SU-DHL-6 (cell line): ENCODE results near the gene PRR33.

Source experiments
- H2AFZ ChIP-seq: fragments of 200-600 bp; sonication (generic); 2 replicates; pipeline ENCODE4 v1.6.1; 2014; ENCODE audit warnings: low read depth, mild to moderate bottlenecking, moderate library complexity, mixed read lengths, antibody characterized with exemption, low read length; ENCODE audit not compliant: severe bottlenecking
- H3F3A ChIP-seq: fragments of 200-600 bp; shearing (Covaris generic); 2 replicates; pipeline ENCODE4 v1.6.0; 2016; ENCODE audit warnings: antibody characterized with exemption, mild to moderate bottlenecking; ENCODE audit not compliant: insufficient read depth
- H3K27ac ChIP-seq: fragments of 200-600 bp; sonication (generic); 2 replicates; pipeline ENCODE4 v1.5.1; 2016; ENCODE audit warnings: low read depth, mild to moderate bottlenecking, low read length, moderate library complexity, mixed read lengths
- H3K27me3 ChIP-seq: fragments of 200-600 bp; sonication (generic), shearing (Covaris generic); 2 replicates; pipeline ENCODE4 v1.6.0; 2014; ENCODE audit warnings: mild to moderate bottlenecking, low read length
- H3K36me3 ChIP-seq: fragments of 200-600 bp; sonication (generic); 2 replicates; pipeline ENCODE4 v1.6.1; 2014; ENCODE audit warnings: mild to moderate bottlenecking, low read length, mixed read lengths
- H3K4me2 ChIP-seq: fragments of 300-600, 200-600 bp; shearing (Covaris generic), sonication (generic); 2 replicates; pipeline ENCODE4 v1.6.0; 2014; ENCODE audit warnings: low read length, low read depth, mild to moderate bottlenecking; ENCODE audit not compliant: poor library complexity, severe bottlenecking
- H3K4me3 ChIP-seq: fragments of 200-600 bp; sonication (generic); 2 replicates; pipeline ENCODE4 v1.5.1; 2014; ENCODE audit warnings: antibody characterized with exemption, low read length, mild to moderate bottlenecking, mixed read lengths; ENCODE audit not compliant: insufficient read depth, poor library complexity, severe bottlenecking
- H3K79me2 ChIP-seq: fragments of 200-600 bp; sonication (generic); 2 replicates; pipeline ENCODE4 v1.6.1; 2014; ENCODE audit warnings: mild to moderate bottlenecking, low read length, moderate library complexity; ENCODE audit not compliant: insufficient read depth
- H3K9ac ChIP-seq: fragments of 200-600 bp; sonication (generic); 2 replicates; pipeline ENCODE4 v1.7.0; 2014; ENCODE audit warnings: mild to moderate bottlenecking, low read length
- H3K9me2 ChIP-seq: fragments of 200-600 bp; sonication (generic); replicated peaks from 2 replicates; pipeline ENCODE4 v1.6.1; 2014; ENCODE audit warnings: low read length; ENCODE audit not compliant: insufficient read depth
- H3K9me3 ChIP-seq: fragments of 200-600 bp; sonication (generic); 2 replicates; pipeline ENCODE4 v1.6.1; 2014; ENCODE audit warnings: low read length, mixed read lengths; ENCODE audit not compliant: insufficient read depth
- H4K20me1 ChIP-seq: fragments of 200-600 bp; sonication (generic); 2 replicates; pipeline ENCODE4 v1.6.1; 2014; ENCODE audit warnings: low read depth, mild to moderate bottlenecking, antibody characterized with exemption, low read length, moderate library complexity, mixed read lengths
- EZH2phosphoT487 ChIP-seq: fragments of 200-600 bp; sonication (generic), shearing (Covaris generic); conservative IDR thresholded peaks from 2 replicates; pipeline ENCODE4 v1.6.1; 2018; ENCODE audit warnings: mild to moderate bottlenecking, antibody characterized with exemption, low read length, moderate library complexity, mixed read lengths
- TF ChIP-seq, protein P1 (sequence below): fragments of 200-600 bp; sonication (generic); IDR thresholded peaks from one replicate; pipeline ENCODE4 v1.5.1; 2017; ENCODE audit warnings: antibody characterized with exemption, mild to moderate bottlenecking, low read length, moderate library complexity; ENCODE audit not compliant: insufficient read depth, poor library complexity, severe bottlenecking

Gene PRR33

DNA sequence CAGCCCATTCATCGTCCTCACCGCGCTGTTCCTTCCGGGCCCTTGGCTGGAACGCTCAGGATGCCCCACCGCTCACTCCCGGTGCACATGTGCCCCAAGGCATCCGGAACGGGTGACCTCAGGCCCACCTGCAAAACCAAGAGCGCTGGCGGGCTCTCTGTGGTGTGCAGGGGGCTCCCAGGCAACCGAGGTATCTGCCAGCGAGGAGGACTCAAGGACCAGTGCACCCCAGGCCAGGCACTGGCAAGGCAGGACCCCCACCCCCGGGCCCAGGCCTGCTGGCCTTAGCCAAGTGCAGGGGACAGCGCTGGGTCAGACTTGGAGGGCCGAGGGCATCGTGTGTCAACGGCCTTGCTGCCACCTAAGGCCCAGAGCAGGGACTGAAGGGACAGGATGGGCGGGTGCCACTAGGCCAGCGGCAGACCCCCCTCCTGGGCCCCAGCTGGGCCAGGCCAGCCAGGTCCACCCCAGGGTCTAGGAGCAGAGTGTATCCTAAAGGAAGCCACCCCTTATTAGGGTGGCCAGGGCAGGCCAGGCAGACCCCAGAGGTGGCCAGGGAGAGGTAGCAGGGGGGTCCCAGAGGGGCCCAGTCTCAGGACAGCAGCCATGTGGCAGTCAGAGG lies 36.3 kb upstream of the PRR33 start:
- Histone ChIP-seq H3F3A (no peaks in the 10 kb centered on the region), H3K9ac (no peak overlapping the region), H3K79me2 (no peaks in the 10 kb centered on the region), H4K20me1 (no peaks in the 10 kb centered on the region), H3K4me2 (no peak overlapping the region), H3K27ac (no peak overlapping the region), H3K36me3 (no peaks in the 10 kb centered on the region), H2AFZ (no peak overlapping the region), H3K27me3 (no peaks in the 10 kb centered on the region), H3K9me2 (no peaks in the 10 kb centered on the region), H3K4me3 (no peak overlapping the region), H3K9me3 (no peaks in the 10 kb centered on the region)
- TF ChIP-seq, protein P1, sequence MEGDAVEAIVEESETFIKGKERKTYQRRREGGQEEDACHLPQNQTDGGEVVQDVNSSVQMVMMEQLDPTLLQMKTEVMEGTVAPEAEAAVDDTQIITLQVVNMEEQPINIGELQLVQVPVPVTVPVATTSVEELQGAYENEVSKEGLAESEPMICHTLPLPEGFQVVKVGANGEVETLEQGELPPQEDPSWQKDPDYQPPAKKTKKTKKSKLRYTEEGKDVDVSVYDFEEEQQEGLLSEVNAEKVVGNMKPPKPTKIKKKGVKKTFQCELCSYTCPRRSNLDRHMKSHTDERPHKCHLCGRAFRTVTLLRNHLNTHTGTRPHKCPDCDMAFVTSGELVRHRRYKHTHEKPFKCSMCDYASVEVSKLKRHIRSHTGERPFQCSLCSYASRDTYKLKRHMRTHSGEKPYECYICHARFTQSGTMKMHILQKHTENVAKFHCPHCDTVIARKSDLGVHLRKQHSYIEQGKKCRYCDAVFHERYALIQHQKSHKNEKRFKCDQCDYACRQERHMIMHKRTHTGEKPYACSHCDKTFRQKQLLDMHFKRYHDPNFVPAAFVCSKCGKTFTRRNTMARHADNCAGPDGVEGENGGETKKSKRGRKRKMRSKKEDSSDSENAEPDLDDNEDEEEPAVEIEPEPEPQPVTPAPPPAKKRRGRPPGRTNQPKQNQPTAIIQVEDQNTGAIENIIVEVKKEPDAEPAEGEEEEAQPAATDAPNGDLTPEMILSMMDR = no peak
- no peak for TF ChIP-seq EZH2phosphoT487

DNA sequence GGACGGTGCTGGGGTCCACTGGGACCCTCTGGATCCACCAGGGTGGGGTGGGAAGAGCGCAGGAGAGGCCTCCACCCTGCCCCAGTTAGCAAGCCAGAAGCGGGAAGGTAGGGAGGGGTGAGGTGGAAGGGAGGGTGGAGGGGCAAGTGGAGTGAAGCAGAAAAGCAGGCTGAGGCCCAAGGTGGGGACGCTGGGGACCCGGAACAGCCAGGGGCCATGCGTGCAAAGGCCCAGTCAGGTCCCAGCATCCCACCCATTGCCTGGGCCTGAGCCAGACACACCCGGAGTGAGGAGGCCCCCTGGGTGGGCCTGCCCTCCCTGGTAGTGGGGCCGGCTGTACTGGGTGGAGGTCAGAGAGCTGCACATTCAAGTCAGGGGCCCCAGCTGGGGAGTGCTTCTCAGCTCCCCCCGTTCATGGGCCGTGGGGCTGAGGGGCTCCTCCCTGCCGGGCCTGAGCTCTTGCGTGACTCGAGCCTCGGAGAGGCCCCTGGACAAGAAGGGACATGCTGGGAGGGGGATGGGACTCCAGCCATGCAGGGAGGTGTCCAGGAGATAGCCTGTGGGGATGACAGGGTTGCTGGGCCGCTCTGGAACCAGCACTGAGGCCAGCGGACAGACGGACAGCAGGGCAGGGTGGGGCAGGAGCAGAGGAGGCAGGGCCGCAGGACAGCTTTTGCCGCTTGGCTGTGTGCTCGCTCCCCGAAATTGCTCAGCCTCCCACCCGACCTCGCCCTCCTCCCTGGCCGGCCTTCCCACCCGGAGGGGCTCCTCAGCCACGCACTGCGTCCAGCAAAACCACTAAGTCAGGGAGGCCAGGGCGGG lies 35.5 kb upstream of the PRR33 start:
- Histone ChIP-seq H3K9me2 (no peaks in the 10 kb centered on the region), H2AFZ (no peak overlapping the region), H4K20me1 (no peaks in the 10 kb centered on the region), H3K4me3 (no peak overlapping the region), H3K9me3 (no peaks in the 10 kb centered on the region), H3K4me2 (no peak overlapping the region), H3K79me2 (no peaks in the 10 kb centered on the region), H3F3A (no peaks in the 10 kb centered on the region), H3K27me3 (no peaks in the 10 kb centered on the region), H3K27ac (no peak overlapping the region), H3K9ac (no peak overlapping the region), H3K36me3 (no peaks in the 10 kb centered on the region)
- TF ChIP-seq EZH2phosphoT487 = no peak
- TF ChIP-seq, protein P1 = no peak

- H3K27ac ChIP-seq = no peak overlapping the region
- no peaks in the 10 kb centered on the region for H3K36me3 ChIP-seq
- no peak overlapping the region for H3K4me2 ChIP-seq
- no peak overlapping the region for H2AFZ ChIP-seq
- no peak overlapping the region for H3K4me3 ChIP-seq
- no peaks in the 10 kb centered on the region for H4K20me1 ChIP-seq
- no peaks in the 10 kb centered on the region for H3K9me3 ChIP-seq
- H3K27me3 ChIP-seq = no peaks in the 10 kb centered on the region
- no peaks in the 10 kb centered on the region for H3K9me2 ChIP-seq
- no peak overlapping the region for H3K9ac ChIP-seq
- H3K79me2 ChIP-seq = no peaks in the 10 kb centered on the region
- TF ChIP-seq EZH2phosphoT487 = no peak
- TF ChIP-seq, protein P1 = no peak
- H3F3A ChIP-seq = no peaks in the 10 kb centered on the region
Observed at GRCh38 chr11:1926156-1927025, 34.7 kb upstream of the PRR33 start.
